ENCODE results near the gene ESM1.

Gene ESM1

DNA sequence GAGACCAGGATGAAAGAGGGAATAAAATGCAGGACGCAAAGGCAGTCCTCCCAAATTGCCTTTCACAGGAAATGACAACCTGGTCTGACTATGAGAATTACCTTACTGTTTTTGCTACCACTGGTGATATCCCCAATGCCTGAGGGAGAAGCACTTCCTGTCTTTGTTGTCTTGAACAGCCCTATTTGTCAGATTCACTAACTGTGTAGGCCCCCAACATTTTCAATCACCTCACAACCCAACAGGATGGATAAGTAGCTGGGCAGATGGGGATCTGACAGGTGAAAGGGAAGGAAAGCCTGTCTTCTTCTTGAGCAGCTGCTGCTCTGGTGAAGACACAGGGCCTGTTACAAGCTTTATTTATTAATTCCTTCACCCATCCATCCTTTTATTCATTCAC is 9.7 kb downstream of the ESM1 start:
- no peak for DNase-seq

GRCh38 chr5:54969856-54970828 is 15.3 kb downstream of the ESM1 start:
- DNase-seq, result no peak

DNA sequence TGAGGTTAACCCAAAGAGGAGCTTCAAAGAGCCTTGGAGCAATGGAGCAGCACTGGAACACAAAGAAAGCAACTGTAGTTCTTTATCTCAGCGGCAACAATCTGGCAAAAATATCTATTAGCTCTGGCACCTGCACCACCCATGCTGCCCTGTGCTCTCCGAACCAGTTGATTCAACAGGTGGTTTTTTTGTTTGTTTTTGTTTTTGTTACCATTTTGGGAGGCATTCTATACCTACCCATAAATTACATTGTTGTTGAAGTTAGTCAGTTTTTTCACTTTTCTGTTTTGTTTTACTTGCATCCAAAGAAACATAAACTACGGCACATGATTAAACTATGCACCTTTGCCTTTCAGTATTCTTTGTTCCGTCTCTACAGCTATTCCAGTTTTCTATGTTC is 16.2 kb downstream of the ESM1 start:
- no peak for DNase-seq

GRCh38 chr5:54965806-54966205 is 19.6 kb downstream of the ESM1 start:
- no peak for DNase-seq

GRCh38 chr5:54964405-54964804 is 21.0 kb downstream of the ESM1 start:
- DNase-seq, result no peak

DNA sequence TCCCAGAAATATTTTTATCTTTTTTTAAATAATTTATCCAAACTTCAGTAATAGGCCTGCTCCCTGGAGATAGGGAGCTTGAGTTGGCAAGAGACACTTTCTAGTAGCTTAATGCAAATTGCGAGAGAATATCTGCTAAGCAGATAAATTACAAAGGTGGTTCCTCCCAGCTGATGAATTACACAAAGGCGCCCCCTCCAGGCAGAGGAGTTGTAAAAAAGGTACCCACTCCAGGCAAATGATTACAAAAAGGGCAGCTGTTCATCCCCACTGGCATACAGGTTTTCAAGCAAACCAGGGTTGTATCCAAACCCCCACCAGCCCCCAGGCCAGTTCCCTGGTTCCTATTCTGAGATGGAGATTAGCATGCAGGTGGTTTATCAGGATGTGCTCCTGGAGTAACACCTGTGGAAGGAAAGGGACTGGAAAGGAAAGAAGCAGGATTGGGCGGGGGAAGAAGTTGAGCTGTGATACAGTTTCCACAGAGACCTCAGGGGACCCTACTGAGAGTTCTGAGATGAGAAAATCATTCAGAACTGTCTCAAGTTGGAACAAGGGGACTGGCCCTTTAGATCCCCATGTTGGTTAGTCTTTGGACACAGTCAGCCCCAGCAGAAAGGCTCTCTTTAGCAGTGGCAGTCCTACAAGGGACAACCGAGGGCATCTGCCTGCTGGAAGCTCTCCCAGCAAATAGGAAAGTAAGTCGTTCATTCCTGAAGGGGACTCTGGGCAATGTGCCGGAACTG is 25.5 kb downstream of the ESM1 start:
- peak; percentile 22 for DNase-seq

GRCh38 chr5:54956922-54957321 is 28.5 kb downstream of the ESM1 start:
- DNase-seq, result no peak

GRCh38 chr5:54947187-54947586 is 38.2 kb downstream of the ESM1 start:
- DNase-seq, result no peak

DNA sequence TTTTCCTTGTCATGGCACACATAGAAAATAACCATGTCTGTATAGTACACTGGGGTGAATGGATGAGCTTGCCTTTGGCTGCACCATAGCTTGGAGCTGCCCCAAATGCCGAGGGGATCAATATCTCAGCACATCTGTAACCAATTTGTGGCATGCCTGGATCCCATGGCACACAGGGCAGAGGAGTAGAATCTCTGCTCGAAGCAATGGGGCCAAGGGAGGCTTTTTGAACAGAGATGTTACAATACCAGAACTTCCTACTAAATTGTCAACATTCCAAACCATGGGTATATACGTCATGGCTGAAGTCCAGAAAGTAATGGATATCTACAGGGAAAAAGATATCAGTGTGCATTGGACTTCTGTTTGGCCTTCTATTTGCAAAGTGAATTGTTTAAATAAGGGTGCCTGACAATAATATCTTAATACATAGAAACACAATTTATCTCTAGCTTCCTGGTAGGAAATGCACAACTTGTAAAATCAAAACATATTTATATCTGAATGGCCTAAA is 39.0 kb downstream of the ESM1 start:
- no peak for DNase-seq

DNA sequence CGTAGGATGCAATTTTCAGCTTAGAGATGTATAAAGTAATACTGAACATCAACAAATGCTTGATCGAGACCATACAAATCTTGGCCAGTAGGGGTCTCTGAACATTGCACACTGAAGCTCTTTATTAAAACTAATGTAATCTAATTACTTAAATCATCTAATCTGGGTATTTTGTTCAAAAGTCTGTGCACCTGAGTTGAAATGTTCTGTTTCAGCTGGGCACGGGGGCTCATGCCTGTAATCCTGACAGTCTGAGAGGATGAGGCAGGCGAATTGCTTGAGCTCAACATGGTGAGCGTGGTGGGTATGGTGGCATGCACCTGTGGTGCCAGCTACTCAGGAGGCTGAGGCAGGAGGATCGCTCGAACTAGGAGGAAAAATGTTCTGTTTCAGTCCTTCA is 41.0 kb downstream of the ESM1 start:
- peak; percentile 70 for DNase-seq

GRCh38 chr5:54942064-54942778 is 43.2 kb downstream of the ESM1 start:
- DNase-seq, result no peak

- no peak for DNase-seq
Measured at GRCh38 chr5:54936201-54936600, 49.2 kb downstream of the ESM1 start.

DNA sequence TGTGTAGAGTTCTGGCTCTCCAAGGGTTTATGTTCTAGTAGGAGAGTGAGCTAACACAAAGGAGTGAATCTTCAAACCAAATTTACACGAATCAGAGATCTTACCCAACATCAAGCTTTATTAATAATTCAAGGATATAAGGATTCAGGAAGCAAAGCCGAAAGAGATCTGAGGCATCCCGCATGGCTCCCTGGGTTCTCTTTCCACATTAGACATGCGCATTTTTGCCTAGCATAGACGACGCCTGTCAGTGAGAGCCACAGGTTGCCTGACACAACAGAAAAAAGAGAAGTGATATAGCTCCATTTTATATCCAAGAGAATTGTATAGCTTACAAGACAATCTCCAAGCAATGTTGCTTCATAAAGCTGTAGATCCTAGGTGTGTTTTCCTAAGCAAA is 52.6 kb downstream of the ESM1 start:
- no peak for DNase-seq

- no peak for DNase-seq
Measured at GRCh38 chr5:54930736-54931135, 54.7 kb downstream of the ESM1 start.
